M059J (cell line): ENCODE results near the gene DAPL1. TPM values are rescaled to one million over a fixed set of nuclear protein-coding genes. Genes with fewer than 3 reads are reported as not detected.
"Not testable (repeated sequence)": the region's sequence is repeated elsewhere in the genome, so short reads cannot be mapped to it uniquely, and the experiment has no call there.

Experiments used
- DNase-seq: peaks from one replicate; pipeline ENCODE4 v3.0.0-alpha.2; 2012; ENCODE audit warnings: low read depth
- total RNA-seq: library from RNA; depleted of rRNA; stranded (reverse); fragments of >200 nt; shearing (Covaris generic); gene quantifications from 2 replicates; pipeline ENCODE4 v1.2.3, GENCODE V29; 2014; rRNA removed

The DAPL1 gene
- total RNA-seq, 1 experiment from 2014 or later, result 2.2 TPM

DNA sequence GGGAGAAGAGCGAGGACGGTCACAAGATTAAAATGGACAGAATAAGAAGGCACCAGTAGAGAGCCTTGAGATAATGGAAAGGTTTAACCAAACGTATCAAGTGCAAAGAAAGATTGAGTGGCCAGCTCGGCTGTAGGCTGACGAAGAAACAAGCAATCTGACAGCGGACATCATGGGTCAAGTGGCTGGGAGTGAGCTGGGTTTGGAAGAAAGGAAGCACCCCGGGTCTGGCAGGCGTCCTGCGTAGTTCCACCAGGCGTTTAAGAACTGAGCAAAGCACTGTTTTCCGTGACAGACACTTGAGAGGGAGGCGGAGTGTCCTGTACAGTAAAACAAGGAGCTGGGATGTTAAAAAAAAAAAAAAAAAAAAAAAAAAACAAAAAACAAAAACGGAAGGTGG is 27.1 kb downstream of the DAPL1 start:
- no peak for DNase-seq

GRCh38 chr2:158823486-158824237 is 28.5 kb downstream of the DAPL1 start:
- DNase-seq, result no peak

GRCh38 chr2:158825021-158825420 is 29.9 kb downstream of the DAPL1 start:
- no peak for DNase-seq

GRCh38 chr2:158826965-158827364 is 31.8 kb downstream of the DAPL1 start:
- DNase-seq, result no peak

- DNase-seq, result no peak
Observed at GRCh38 chr2:158828378-158829164, 33.5 kb downstream of the DAPL1 start.

GRCh38 chr2:158829167-158829566 is 34.0 kb downstream of the DAPL1 start:
- no peak for DNase-seq

DNA sequence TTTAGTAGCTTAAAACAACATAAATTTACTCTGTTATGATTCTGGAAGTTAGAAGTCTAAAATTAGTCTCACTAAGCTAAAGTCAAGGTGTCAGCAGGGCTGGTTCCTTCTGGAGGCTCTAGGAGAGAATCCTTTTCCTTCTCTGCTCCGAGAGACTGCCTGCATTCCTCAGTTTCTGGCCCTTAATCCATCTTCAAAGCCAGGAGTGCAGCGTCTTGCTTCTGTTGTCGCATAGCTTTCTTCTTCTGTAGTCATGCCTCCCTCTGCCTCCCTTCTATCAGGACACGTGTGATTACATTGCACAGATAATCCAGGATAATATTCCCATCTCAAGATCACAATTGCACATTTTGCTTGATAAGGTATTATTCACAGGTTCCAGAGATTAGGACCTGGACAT is 35.1 kb downstream of the DAPL1 start:
- no peak for DNase-seq

GRCh38 chr2:158835431-158835830 is 40.3 kb downstream of the DAPL1 start:
- DNase-seq, result no peak

GRCh38 chr2:158837645-158838044 is 42.5 kb downstream of the DAPL1 start:
- DNase-seq, result no peak

DNA sequence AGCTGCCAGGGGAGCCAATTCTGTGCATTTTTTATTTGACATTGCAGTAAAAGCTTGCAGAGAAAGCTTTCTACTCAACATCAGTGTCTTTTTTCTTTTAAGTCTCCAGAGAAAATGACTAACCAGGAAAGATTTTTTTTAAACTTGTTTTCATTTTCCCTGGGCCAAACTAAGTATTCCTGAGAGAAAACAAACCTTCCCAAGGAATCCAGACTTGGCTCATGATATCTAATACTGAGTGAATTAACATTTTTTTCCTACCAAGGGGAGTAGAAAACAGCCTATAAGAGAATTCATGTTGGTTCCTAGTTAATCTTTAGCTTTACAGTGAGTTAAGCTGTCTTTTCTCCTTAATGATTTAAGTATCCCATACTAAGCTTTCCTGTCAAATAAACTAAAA is 46.7 kb downstream of the DAPL1 start:
- DNase-seq, result no peak

- DNase-seq, result no peak
Observed at GRCh38 chr2:158845444-158845843, 50.3 kb downstream of the DAPL1 start.

DNA sequence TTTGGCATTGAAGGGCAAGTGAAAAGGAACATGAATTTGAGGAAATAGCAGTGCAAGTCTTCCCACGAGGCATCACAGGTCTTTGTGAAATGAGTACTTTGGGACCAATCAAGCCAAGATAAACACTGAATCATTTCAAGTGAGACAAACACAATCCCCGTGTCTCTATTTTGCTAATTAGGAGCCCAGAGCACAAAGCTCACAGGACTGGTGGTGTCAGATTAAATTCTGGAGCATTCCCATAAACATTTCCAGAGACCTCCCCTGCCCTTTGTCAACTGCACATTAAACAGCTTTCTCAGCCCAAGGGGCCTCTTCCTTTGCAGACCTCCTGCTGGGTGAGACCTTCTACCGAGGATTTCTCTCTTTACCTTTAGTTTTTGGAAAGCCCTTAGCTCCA is 50.7 kb downstream of the DAPL1 start:
- DNase-seq, result no peak

- not testable (repeated sequence) for DNase-seq
Observed at GRCh38 chr2:158847526-158847925, 52.4 kb downstream of the DAPL1 start.

- not testable (repeated sequence) for DNase-seq
Observed at GRCh38 chr2:158848031-158848970, 53.2 kb downstream of the DAPL1 start.

- peak; percentile 17 for DNase-seq
Observed at GRCh38 chr2:158860179-158860578, 65.1 kb downstream of the DAPL1 start.

GRCh38 chr2:158861626-158862025 is 66.5 kb downstream of the DAPL1 start:
- not testable (repeated sequence) for DNase-seq

- DNase-seq, result not testable (repeated sequence)
Observed at GRCh38 chr2:158865469-158865868, 70.4 kb downstream of the DAPL1 start.

Other genes with a start within 250 kb of the DAPL1 start
- gene TANC1, start 173.3 kb downstream of the DAPL1 start, total RNA-seq, result 14.6 and 22.8 TPM in 2 replicates